Endothelial cell of umbilical vein (primary cell): ENCODE data around the gene MYRIP. TPM values are rescaled to one million over a fixed set of nuclear protein-coding genes. Genes with fewer than 3 reads are reported as not detected.

Experiments used
- BruUV-seq: library from RNA; stranded (reverse); fragments of 400-500 nt; replicated peaks from 2 replicates; lab custom pipeline; 2021; lab: Mats Ljungman, UMichigan
- CTCF ChIA-PET: fragments of 300-600, 350-600 bp; sonication (Branson Sonifier 250); formaldehyde crosslinking; loops from one replicate; lab custom pipeline; 2021; ENCODE audit warnings: antibody characterized with exemption, inconsistent platforms; lab: Charles Lee
- POLR2A ChIA-PET: fragments of 300-600, 350-600 bp; sonication (Branson Sonifier 250); formaldehyde crosslinking; loops from one replicate; lab custom pipeline; 2021; ENCODE audit warnings: antibody characterized with exemption, inconsistent platforms; lab: Charles Lee
- DNase-seq: peaks from one replicate; pipeline ENCODE4 v3.0.0-alpha.2; 2011; ENCODE audit warnings: low read depth, low spot score
- FAIRE-seq: peaks from 2 replicates; lab custom pipeline; 2011; peaks lifted over from hg19 to GRCh38; lab: Jason Lieb, UNC
- H2AFZ ChIP-seq: 2 replicates; pipeline ENCODE4 v1.6.0; 2012; ENCODE audit warnings: low read depth, low read length, control low read depth, inconsistent platforms
- H3K27ac ChIP-seq: 2 replicates; pipeline ENCODE4 v1.5.1; 2011; ENCODE audit warnings: low read depth, mild to moderate bottlenecking, control low read depth, low read length, moderate library complexity; ENCODE audit not compliant: insufficient read depth
- H3K27me3 ChIP-seq, 2 experiments: 2 replicates each; pipeline versions ENCODE4 v1.6.0 to v1.6.1; 2011; ENCODE audit warnings: low read length in 2 of 2, mixed read lengths in 1 of 2; ENCODE audit not compliant: control insufficient read depth in 2 of 2, insufficient read depth in 2 of 2
- H3K36me3 ChIP-seq, 2 experiments: 2 replicates in 1 of 2; 3 replicates in 1 of 2; pipeline ENCODE4 v1.5.1; 2011; ENCODE audit warnings: low read length in 2 of 2, mild to moderate bottlenecking in 1 of 2, moderate library complexity in 1 of 2; ENCODE audit not compliant: control insufficient read depth in 2 of 2, insufficient read depth in 2 of 2; ENCODE audit errors: extremely low read depth in 1 of 2
- H3K4me1 ChIP-seq: 3 replicates; pipeline ENCODE4 v1.5.1; 2011; ENCODE audit warnings: mild to moderate bottlenecking, low read length; ENCODE audit not compliant: control insufficient read depth, insufficient read depth; ENCODE audit errors: extremely low read depth
- H3K4me2 ChIP-seq: 2 replicates; pipeline ENCODE4 v1.6.1; 2011; ENCODE audit warnings: low read length, control low read depth, mixed read lengths; ENCODE audit not compliant: insufficient read depth
- H3K4me3 ChIP-seq, 3 experiments: fragments of 200-600 bp in 1 of 3; sonication (generic), shearing (Covaris generic) in 1 of 3; replicated peaks in 1 of 3; 2 replicates each; pipeline ENCODE4 v1.5.1; 2011 to 2016; ENCODE audit warnings: control low read depth in 3 of 3, low read length in 3 of 3, mild to moderate bottlenecking in 2 of 3, inconsistent platforms in 1 of 3, low read depth in 1 of 3, moderate library complexity in 1 of 3; ENCODE audit not compliant: insufficient read depth in 1 of 3
- H3K79me2 ChIP-seq: 2 replicates; pipeline ENCODE4 v1.6.0; 2012; ENCODE audit warnings: low read length, inconsistent platforms; ENCODE audit not compliant: control insufficient read depth, insufficient read depth
- H3K9ac ChIP-seq: replicated peaks from 2 replicates; pipeline ENCODE3; 2011; ENCODE audit warnings: low read length, control low read depth; ENCODE audit not compliant: insufficient read depth; ENCODE audit errors: extremely low read depth
- H3K9me1 ChIP-seq: replicated peaks from 3 replicates; pipeline ENCODE4 v1.6.0; 2011; ENCODE audit warnings: mild to moderate bottlenecking, low read length; ENCODE audit not compliant: control insufficient read depth, insufficient read depth; ENCODE audit errors: extremely low read depth
- H3K9me3 ChIP-seq: replicated peaks from 2 replicates; pipeline ENCODE4 v1.5.1; 2012; ENCODE audit warnings: low read length, inconsistent platforms; ENCODE audit not compliant: control insufficient read depth, insufficient read depth
- H4K20me1 ChIP-seq: replicated peaks from 2 replicates; pipeline ENCODE3; 2011; ENCODE audit warnings: mild to moderate bottlenecking, low read length; ENCODE audit not compliant: control insufficient read depth, insufficient read depth; ENCODE audit errors: extremely low read depth
- CTCF ChIP-seq, 2 donors: IDR thresholded peaks; 1 replicate in 1 of 2; 2 replicates in 1 of 2; pipeline ENCODE4 v1.5.1; 2011; ENCODE audit warnings: low read length in 2 of 2, mild to moderate bottlenecking in 2 of 2, moderate library complexity in 2 of 2, control low read depth in 1 of 2, inconsistent platforms in 1 of 2, low read depth in 1 of 2; ENCODE audit not compliant: insufficient read depth in 1 of 2; ENCODE audit errors: extremely low read depth in 1 of 2
- EZH2 ChIP-seq: IDR thresholded peaks from 2 replicates; pipeline ENCODE4 v1.6.1; 2012; ENCODE audit warnings: borderline replicate concordance, low read depth, mild to moderate bottlenecking, moderate library complexity, low read length, inconsistent platforms; ENCODE audit not compliant: severe bottlenecking
- FOS ChIP-seq: IDR thresholded peaks from 2 replicates; pipeline ENCODE4 v1.6.1; 2011; ENCODE audit warnings: mild to moderate bottlenecking, low read length, moderate library complexity, borderline replicate concordance; ENCODE audit not compliant: insufficient read depth
- GATA2 ChIP-seq: IDR thresholded peaks from 2 replicates; pipeline ENCODE4 v1.7.0; 2011; ENCODE audit warnings: low read depth, mild to moderate bottlenecking, moderate library complexity, mixed read lengths, low read length; ENCODE audit not compliant: insufficient read length, insufficient read depth
- JUN ChIP-seq: IDR thresholded peaks from 2 replicates; pipeline ENCODE4 v1.6.1; 2011; ENCODE audit warnings: borderline replicate concordance, low read depth; ENCODE audit not compliant: insufficient read length, insufficient read depth
- MAX ChIP-seq: IDR thresholded peaks from 2 replicates; pipeline ENCODE4 v1.6.1; 2011; ENCODE audit not compliant: insufficient read depth, insufficient read length
- MYC ChIP-seq: IDR thresholded peaks from one replicate; pipeline ENCODE4 v1.6.1; 2011; ENCODE audit warnings: mild to moderate bottlenecking, low read depth, low read length
- POLR2A ChIP-seq: IDR thresholded peaks from 2 replicates; pipeline ENCODE4 v1.6.1; 2012; ENCODE audit warnings: low read depth, mild to moderate bottlenecking, control low read depth, low read length
- POLR2AphosphoS5 ChIP-seq: IDR thresholded peaks from 2 replicates; pipeline ENCODE4 v1.6.1; 2012; ENCODE audit warnings: low read depth, mild to moderate bottlenecking, control low read depth, low read length, moderate library complexity; ENCODE audit not compliant: insufficient read depth
- dilution Hi-C: fragments of 300-500 bp; cut with MboI; formaldehyde crosslinking; loops from one replicate; pipeline ENCODE4 v1.15.0; 2019; ENCODE audit warnings: low sequenced_read_pairs; ENCODE audit not compliant: extremely low pct_ligation_motif_present
- intact Hi-C: fragments of 100-400 bp; cut with micrococcal nuclease; formaldehyde crosslinking; loops from one replicate; pipeline ENCODE4 v1.10.0; 2022
- polyA plus RNA-seq, 4 experiments: library from polyadenylated mRNA; depleted of rRNA in 3 of 4; stranded (reverse) in 3 of 4; unstranded in 1 of 4; fragments of >200 nt; gene quantifications; 2 replicates each; pipeline versions ENCODE4 v1.2.1 to v1.2.3, GENCODE V29; 2011 to 2012; ENCODE audit warnings: missing spikeins in 1 of 4
- total RNA-seq: library from RNA; stranded (reverse); gene quantifications from 2 replicates; pipeline ENCODE4 v1.2.3, GENCODE V29; 2021

The MYRIP gene
- total and polyA plus RNA-seq, 2 donors (not counting 3 experiments of a cell fraction or from before 2014, with no cell fraction given) = 6.7 to 11.9 TPM

DNA sequence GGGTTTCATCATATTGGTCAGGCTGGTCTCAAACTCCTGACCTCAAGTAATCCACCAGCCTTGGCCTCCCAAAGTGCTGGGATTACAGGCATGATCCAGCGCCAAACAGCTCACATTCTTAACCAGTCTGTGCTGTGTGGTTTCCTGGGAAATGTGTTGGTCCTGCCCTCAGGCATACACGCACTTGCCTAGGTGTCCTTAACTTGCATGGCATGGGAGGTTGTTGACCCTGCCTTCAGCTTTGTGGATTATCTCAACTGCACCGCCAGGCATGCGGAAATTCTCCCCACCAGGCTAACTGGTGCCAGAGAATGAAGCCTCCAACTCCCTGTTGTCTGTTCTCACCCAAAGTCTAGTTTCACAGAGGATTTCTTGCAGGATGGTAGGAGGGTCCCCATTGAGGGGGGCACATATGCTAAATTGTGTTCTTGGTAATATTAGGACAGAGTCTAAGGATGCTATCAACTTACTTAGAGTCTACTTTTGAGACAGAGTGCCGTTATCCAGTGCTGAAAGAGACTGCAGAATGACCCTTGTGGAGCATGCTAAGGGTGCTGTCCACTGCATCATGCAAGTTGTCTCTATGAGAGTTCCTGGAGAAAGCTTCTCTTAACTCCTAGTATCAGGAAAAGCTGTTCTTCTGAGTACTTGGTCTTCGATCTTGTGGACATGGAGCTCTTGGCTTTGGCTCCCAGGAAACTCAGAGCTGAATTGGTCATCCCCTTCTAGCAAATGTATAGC, 438.5 kb downstream of the MYRIP start:
- TF ChIP-seq JUN (no peak), EZH2 (no peak), POLR2A (no peak), MAX (no peak), MYC (no peak), CTCF (IDR thresholded peaks at IDR 0.05; ENCODE audit: extremely low read depth in 1 of 2, insufficient read depth in 1 of 2, low read depth in 1 of 2, low read length in 2 of 2) (no peak), FOS (no peak), GATA2 (no peak), POLR2AphosphoS5 (no peak)
- H3K9ac ChIP-seq = no peak overlapping the region
- DNase-seq = no peak
- dilution Hi-C loops = no loop called here
- no peaks in the 10 kb centered on the region for H3K79me2 ChIP-seq
- ChIA-PET CTCF (interaction anchor here (0.6 to 1.9 kb wide), 3 partner anchors 20 to 71 kb away, joined by 3 to 4 read pairs (median 4); no protein-coding TSS in a partner anchor), POLR2A (no interaction called here)
- no peak for FAIRE-seq
- BruUV-seq = no TSS peak
- H3K4me2 ChIP-seq = no peak overlapping the region
- H3K9me3 ChIP-seq = no peaks in the 10 kb centered on the region
- no peak overlapping the region for H3K4me3 ChIP-seq
- H2AFZ ChIP-seq = no peak overlapping the region
- H3K27ac ChIP-seq = no peak overlapping the region
- H4K20me1 ChIP-seq = no peaks in the 10 kb centered on the region
- no peaks in the 10 kb centered on the region for H3K9me1 ChIP-seq
- no peaks in the 10 kb centered on the region for H3K4me1 ChIP-seq
- intact Hi-C loops = no loop called here
- no peaks in the 10 kb centered on the region for H3K27me3 ChIP-seq
- H3K36me3 ChIP-seq = peaks cover 0 to 10% of the 10 kb centered on the region in 2 experiments
